NCI-H1694 treated with DMSO at 0.1 percent for 48 hours (cell line): ENCODE measurements around the gene ADAM19.

Experiments used
- DNase-seq: peaks from one replicate; lab custom pipeline; 2025; lab: John Stamatoyannopoulos, UW

ADAM19 gene

GRCh38 chr5:157561110-157561509 lies 14.5 kb downstream of the ADAM19 start:
- no peak for DNase-seq

- no peak for DNase-seq
Observed at GRCh38 chr5:157559301-157559700, 16.3 kb downstream of the ADAM19 start.

GRCh38 chr5:157558681-157559080 lies 16.9 kb downstream of the ADAM19 start:
- no peak for DNase-seq

- no peak for DNase-seq
Observed at GRCh38 chr5:157558041-157558595, 17.5 kb downstream of the ADAM19 start.

GRCh38 chr5:157556615-157557418 lies 18.8 kb downstream of the ADAM19 start:
- no peak for DNase-seq

GRCh38 chr5:157555037-157555640 lies 20.4 kb downstream of the ADAM19 start:
- no peak for DNase-seq

GRCh38 chr5:157554179-157555036 lies 21.2 kb downstream of the ADAM19 start:
- no peak for DNase-seq

GRCh38 chr5:157552650-157553049 lies 22.9 kb downstream of the ADAM19 start:
- no peak for DNase-seq

- DNase-seq, result no peak
Observed at GRCh38 chr5:157550663-157551062, 24.9 kb downstream of the ADAM19 start.

- no peak for DNase-seq
Observed at GRCh38 chr5:157549954-157550549, 25.5 kb downstream of the ADAM19 start.

GRCh38 chr5:157549283-157549629 lies 26.3 kb downstream of the ADAM19 start:
- no peak for DNase-seq

GRCh38 chr5:157548513-157549282 lies 26.9 kb downstream of the ADAM19 start:
- DNase-seq, result no peak

GRCh38 chr5:157547941-157548512 lies 27.5 kb downstream of the ADAM19 start:
- no peak for DNase-seq

GRCh38 chr5:157546456-157547100 lies 29.0 kb downstream of the ADAM19 start:
- no peak for DNase-seq

GRCh38 chr5:157545610-157546310 lies 29.8 kb downstream of the ADAM19 start:
- DNase-seq, result no peak

- DNase-seq, result no peak
Observed at GRCh38 chr5:157544623-157544989, 31.0 kb downstream of the ADAM19 start.

GRCh38 chr5:157543825-157544622 lies 31.6 kb downstream of the ADAM19 start:
- DNase-seq, result no peak

GRCh38 chr5:157542282-157543000 lies 33.1 kb downstream of the ADAM19 start:
- no peak for DNase-seq
